Thoracic aorta (tissue), 2 donors: ENCODE data around the gene LNX1. TPM values are rescaled to one million over a fixed set of nuclear protein-coding genes. Genes with fewer than 3 reads are reported as not detected.

Experiments
- ATAC-seq: fragments of 150-250 bp; one replicate; pipeline ENCODE4 v1.8.0; 2017; ENCODE audit warnings: low read depth; ENCODE audit not compliant: insufficient number of reproducible peaks, low FRiP score
- DNase-seq: peaks from one replicate; pipeline ENCODE4 v3.0.0-alpha.2; 2020; ENCODE audit warnings: low spot score
- H3K27ac ChIP-seq, 2 donors: fragments of 200-600 bp; sonication (generic); 1 replicate in 1 of 2; 2 replicates in 1 of 2; pipeline ENCODE4 v1.5.1; 2016; ENCODE audit warnings: mild to moderate bottlenecking in 2 of 2, moderate library complexity in 2 of 2
- H3K27me3 ChIP-seq: fragments of 200-600 bp; sonication (generic); replicated peaks from 2 replicates; pipeline ENCODE4 v1.6.0; 2016; ENCODE audit warnings: mild to moderate bottlenecking; ENCODE audit not compliant: insufficient read depth
- H3K36me3 ChIP-seq: fragments of 200-600 bp; sonication (generic); one replicate; pipeline ENCODE4 v1.5.1; 2016
- H3K4me1 ChIP-seq, 2 donors: fragments of 200-600 bp; sonication (generic); 1 replicate in 1 of 2; 2 replicates in 1 of 2; pipeline versions ENCODE4 v1.5.1 to v1.6.0; 2016; ENCODE audit warnings: low read depth in 2 of 2, mild to moderate bottlenecking in 1 of 2; ENCODE audit not compliant: control insufficient read depth in 1 of 2
- H3K4me3 ChIP-seq: fragments of 200-600 bp; sonication (generic); 2 replicates; pipeline ENCODE4 v1.5.1; 2016; ENCODE audit warnings: mild to moderate bottlenecking
- H3K9me3 ChIP-seq: fragments of 200-600 bp; sonication (generic); 2 replicates; pipeline ENCODE4 v1.5.1; 2016
- CTCF ChIP-seq: fragments of 200-600 bp; sonication (generic); IDR thresholded peaks from one replicate; pipeline ENCODE4 v1.5.1; 2019; ENCODE audit warnings: antibody characterized with exemption
- total RNA-seq, 2 donors: library from RNA; depleted of rRNA; stranded (reverse); fragments of >200 nt; gene quantifications; one replicate each; pipeline versions ENCODE4 v1.1.0 to v1.2.3, GENCODE V29; 2016

LNX1 gene
- total RNA-seq, 2 donors from 2014 or later, result 12.6 to 24.1 TPM

- H3K4me1 ChIP-seq, result peaks cover 10 to 39% of the 10 kb centered on the region in 2 donors
- no peaks in the 10 kb centered on the region for H3K27me3 ChIP-seq
- no peaks in the 10 kb centered on the region for H3K9me3 ChIP-seq
- H3K4me3 ChIP-seq, result no peak overlapping the region
- H3K36me3 ChIP-seq, result no peaks in the 10 kb centered on the region
- no peak for ATAC-seq
- no peak overlapping the region for H3K27ac ChIP-seq
- no peak for DNase-seq
- TF ChIP-seq CTCF, result no peak
Observed at GRCh38 chr4:53551958-53552357, 39.3 kb downstream of the LNX1 start.

DNA sequence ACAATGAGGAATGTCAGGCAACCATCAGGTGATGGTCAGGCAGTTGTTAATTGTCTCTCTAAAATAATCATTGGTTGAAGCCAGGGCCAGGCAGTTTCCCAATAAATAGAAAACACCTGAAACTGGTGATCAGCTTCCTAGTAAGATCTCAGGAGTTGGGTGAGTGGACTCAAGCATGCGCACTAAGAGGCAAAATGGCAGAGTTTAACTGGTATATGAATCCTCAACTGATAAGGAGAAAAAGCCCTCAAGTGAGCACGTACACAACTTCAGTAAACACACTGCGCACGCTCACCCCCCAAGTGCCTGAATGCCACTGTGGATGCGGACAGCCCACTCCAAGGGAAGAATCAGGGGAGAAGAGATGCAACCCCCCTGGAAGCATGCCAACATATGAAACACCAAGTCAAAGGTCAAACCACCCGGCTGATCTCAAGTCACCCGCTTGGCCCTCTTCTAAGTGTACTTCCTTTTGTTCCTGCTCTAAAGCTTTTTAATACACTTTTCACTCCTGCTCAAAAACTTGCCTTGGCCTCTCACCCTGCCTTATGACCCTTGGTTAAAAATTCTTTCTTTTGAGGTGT, 39.9 kb downstream of the LNX1 start:
- H3K4me3 ChIP-seq, result no peak overlapping the region
- no peaks in the 10 kb centered on the region for H3K9me3 ChIP-seq
- H3K36me3 ChIP-seq, result no peaks in the 10 kb centered on the region
- H3K27ac ChIP-seq, result no peak overlapping the region
- no peak for TF ChIP-seq CTCF
- H3K4me1 ChIP-seq, result peaks cover 9 to 37% of the 10 kb centered on the region in 2 donors
- DNase-seq (no peak), ATAC-seq (no peak)
- no peaks in the 10 kb centered on the region for H3K27me3 ChIP-seq

DNA sequence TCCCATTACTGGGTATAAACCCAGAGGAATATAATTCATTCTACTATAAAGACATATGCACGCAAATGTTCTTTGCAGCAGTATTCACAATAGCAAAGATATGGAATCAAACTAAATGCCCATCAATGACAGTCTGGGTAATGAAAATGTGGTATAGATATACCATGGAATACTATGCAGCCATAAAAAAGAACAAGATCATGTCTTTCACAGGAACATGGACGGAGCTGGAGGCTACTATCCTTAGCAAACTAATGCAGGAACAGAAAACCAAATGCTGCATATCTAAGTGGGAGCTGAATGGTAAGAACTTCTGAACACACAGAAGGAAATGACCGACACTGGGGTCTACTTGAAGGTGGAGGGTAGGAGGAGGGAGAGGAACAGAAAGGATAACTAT, 42.6 kb downstream of the LNX1 start:
- DNase-seq (no peak), ATAC-seq (no peak)
- Histone ChIP-seq H3K9me3 (no peaks in the 10 kb centered on the region), H3K4me3 (no peak overlapping the region), H3K27me3 (no peaks in the 10 kb centered on the region), H3K27ac (peak overlapping the region in 1 of 2 donors; percentile 50), H3K4me1 (peaks cover 9 to 16% of the 10 kb centered on the region in 2 donors), H3K36me3 (no peaks in the 10 kb centered on the region)
- no peak for TF ChIP-seq CTCF

DNA sequence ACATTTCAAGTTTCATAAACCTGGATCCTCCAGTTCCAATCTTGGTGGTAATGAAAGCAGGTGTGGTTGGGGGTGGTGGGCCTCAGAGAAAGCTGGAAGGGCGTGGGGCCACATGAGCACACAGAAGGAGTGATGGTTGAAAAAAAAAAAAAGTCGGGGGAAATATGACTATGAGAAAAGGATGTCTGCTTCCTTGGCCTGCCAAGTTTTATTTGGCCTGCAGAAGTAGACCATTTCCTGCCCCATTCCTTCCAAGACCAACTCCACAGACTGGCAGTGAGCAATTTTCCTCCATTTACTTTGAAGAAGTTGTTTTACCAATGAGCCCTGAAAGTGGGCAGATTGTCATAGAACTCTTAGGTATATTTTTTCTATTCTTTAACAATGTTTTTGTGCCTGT, 43.3 kb downstream of the LNX1 start:
- Histone ChIP-seq H3K9me3 (no peaks in the 10 kb centered on the region), H3K27ac (peak overlapping the region in 1 of 2 donors; percentile 50), H3K4me3 (no peak overlapping the region), H3K27me3 (no peaks in the 10 kb centered on the region), H3K4me1 (peaks cover 9 to 16% of the 10 kb centered on the region in 2 donors), H3K36me3 (no peaks in the 10 kb centered on the region)
- TF ChIP-seq CTCF, result no peak
- peak; percentile 77 for ATAC-seq
- DNase-seq, result no peak

GRCh38 chr4:53545942-53546581, 45.2 kb downstream of the LNX1 start:
- no peak for ATAC-seq
- H3K27ac ChIP-seq, result no peak overlapping the region
- no peaks in the 10 kb centered on the region for H3K9me3 ChIP-seq
- peaks cover 20 to 30% of the 10 kb centered on the region in 2 donors for H3K4me1 ChIP-seq
- no peaks in the 10 kb centered on the region for H3K27me3 ChIP-seq
- no peak for TF ChIP-seq CTCF
- DNase-seq, result no peak
- no peak overlapping the region for H3K4me3 ChIP-seq
- H3K36me3 ChIP-seq, result no peaks in the 10 kb centered on the region
